ENCODE measurements around the gene OBP2B.
A peak's percentile ranks its signal among the peaks of the same experiment; 100 is the strongest.
"Not testable (repeated sequence)": the region's sequence is repeated elsewhere in the genome, so short reads cannot be mapped to it uniquely, and the experiment has no call there.

Gene OBP2B, protein sequence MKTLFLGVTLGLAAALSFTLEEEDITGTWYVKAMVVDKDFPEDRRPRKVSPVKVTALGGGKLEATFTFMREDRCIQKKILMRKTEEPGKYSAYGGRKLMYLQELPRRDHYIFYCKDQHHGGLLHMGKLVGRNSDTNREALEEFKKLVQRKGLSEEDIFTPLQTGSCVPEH

DNA sequence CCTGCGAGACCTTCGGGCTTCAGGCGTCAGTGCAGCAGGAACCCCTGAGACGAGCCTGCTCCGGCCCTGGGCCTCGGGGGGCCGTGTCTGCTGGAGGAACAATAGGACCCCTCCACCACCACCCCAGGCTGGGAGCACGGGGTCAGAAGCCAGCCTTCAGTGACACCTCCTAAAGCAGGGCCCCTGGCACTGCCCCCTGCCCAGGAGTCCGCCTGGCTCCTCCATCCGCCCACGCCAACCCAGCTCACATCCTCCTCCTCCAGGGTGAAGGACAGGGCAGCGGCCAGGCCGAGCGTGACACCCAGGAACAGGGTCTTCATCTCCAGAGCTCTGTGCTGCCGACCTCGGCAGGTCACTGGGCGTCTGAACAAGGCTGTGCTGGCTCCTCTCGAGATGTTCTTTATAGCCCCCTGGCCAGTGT, at the start of gene OBP2B:
Gene OBP2B, minus strand, starts transcription at position 371 of the 421 bp plus-strand sequence. Its CDS starts 51 bp downstream, at position 320.
- DNase-seq (ENCODE audit: low read depth): not testable (repeated sequence)

DNA sequence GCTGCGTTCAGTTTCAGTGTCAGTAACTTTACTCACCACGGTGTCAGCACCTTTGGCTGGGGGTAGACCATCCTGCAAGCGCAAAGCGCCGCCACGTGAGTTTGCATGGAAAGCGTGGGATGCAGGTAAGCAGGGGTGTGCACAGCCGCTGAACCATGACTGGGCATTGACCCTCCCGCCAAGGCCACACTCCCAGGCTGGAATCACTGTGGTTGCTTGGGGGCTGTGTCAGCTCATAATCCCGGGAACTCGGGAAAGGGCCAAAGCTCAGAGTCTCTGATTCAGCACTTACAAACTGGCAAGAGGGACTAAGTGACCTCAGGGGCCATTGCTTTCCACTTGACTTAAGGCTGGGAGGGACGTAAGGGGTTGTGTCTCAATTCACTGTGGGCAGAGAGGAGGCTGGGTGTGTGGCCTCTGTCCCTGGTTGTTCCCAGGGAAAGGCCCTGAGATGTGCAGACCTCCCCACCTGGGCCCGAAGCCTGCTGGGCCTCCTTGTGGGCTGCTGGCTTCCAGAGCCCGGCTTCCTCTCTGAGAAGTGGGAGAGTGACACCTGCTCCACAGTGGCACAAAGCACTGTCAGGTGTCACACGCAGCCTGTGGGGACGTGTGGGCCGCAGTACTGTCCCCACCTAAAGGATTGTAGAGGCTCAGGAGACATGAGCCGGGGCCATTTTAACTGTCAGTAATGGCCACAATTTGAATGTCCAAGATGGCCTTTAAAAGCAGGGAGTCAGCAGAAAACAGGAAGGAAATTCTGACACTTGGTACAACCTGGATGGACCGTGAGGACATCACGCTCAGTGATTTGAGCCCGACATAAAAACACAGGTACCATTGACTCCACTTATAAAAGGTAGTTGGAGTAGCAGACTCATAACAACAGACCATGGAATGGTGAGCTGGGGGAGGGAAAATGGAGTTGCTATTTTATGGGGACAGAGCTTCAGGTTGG, 49.3 kb upstream of the OBP2B start:
- no peak for DNase-seq (ENCODE audit: low read depth)

DNA sequence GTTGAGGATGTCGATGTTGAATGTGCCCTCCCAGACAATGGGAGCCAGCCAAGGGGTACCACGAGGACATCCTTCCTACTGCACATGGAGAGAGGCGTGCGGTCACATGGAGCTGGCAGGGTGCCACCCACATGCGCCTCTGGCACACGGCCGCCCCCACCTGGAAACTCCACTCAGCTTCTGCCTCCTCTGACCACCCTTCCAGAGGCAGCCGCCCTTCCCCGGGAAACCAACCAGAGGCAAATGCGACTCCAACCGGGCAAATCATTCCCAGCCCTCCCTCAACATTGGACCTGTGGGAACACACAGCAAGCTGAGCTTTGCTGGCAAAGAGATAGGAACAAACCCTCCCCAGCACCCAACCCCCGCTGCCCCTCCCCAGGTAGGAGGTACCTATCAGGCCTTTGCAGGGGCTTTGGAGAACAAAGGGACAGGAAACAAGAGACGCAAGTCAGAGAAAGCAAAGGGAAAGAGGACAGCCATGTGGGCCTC, 48.5 kb upstream of the OBP2B start:
- no peak for DNase-seq (ENCODE audit: low read depth)

DNA sequence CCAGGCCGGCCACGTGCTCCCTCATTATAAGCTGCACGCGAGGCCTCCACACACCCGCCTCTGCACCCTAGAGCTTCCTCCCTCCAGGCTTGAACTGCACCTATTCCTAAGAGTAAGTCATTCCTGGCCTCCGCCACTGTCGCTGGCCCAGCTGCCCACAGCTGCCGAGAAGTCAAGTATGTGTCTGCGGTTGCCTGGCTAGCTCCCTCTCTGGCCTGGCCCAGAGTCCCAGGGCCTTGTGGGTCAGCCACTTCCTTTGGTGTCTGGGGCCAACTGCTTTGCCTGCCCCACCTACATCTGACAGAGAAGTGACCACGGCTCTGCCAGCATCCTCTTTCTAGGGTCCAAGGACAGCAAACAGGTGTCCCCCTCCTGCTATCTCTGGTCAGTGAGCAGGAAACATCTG, 47.6 kb upstream of the OBP2B start:
- DNase-seq (ENCODE audit: low read depth): no peak

DNA sequence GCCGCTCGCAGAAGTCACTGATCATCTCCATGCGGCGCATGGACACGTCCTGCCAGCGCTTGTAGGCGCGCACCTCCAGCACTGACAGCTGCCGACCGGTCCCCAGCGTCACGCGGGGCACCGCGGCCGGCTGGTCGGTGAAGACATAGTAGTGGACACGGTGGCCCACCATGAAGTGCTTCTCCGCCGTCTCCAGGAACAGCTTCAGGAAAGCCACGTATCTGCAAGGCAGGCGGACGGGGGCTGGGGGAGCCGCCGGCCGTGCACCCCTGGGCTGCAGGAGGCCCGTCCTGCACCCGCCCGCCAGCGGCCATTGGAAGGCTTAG, 47.0 kb upstream of the OBP2B start:
- no peak for DNase-seq (ENCODE audit: low read depth)

DNA sequence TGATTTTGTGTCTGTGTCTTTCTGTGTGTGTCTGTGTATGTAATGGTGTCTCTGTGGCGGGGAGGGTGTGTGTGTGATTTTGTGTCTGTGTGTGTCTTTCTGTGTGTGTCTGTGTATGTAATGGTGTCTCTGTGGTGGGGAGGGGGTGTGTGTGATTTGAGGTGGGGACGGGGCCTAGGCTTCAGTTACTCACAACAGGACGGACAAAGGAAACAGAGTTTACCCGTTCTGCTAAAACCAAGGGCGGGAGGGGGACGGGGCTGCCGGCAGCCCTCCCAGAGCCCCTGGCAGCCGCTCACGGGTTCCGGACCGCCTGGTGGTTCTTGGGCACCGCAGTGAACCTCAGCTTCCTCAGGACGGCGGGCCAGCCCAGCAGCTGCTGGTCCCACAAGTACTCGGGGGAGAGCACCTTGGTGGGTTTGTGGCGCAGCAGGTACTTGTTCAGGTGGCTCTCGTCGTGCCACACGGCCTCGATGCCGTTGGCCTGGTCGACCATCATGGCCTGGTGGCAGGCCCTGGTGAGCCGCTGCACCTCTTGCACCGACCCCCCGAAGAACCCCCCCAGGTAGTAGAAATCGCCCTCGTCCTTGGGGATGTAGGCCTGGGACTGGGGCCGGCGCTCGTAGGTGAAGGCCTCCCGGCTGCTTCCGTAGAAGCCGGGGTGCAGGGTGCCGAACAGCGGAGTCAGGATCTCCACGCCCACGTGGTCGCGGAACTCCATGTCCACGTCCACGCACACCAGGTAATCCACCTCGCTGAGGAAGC, 46.5 kb upstream of the OBP2B start:
- DNase-seq (ENCODE audit: low read depth): no peak

DNA sequence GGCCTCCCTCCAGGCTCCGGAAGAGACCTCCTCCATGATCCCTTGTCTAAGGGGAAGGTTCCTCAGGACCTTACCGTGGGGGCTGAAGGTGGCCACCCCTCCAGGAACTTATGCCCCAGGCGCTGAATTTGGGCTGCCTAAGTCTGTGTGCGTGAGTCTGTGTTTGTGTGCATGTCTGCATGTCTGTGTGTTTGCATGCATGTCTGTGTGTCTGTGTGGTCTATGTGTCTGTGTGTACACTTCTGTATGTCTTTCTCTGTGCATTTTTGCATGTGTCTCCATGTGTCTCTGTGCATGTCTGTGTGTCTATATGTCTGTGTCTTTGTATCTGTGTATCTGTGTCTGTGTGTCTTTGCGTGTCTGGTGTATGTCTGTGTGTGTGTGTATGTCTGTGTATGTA, 45.4 kb upstream of the OBP2B start:
- DNase-seq (ENCODE audit: low read depth): no peak

DNA sequence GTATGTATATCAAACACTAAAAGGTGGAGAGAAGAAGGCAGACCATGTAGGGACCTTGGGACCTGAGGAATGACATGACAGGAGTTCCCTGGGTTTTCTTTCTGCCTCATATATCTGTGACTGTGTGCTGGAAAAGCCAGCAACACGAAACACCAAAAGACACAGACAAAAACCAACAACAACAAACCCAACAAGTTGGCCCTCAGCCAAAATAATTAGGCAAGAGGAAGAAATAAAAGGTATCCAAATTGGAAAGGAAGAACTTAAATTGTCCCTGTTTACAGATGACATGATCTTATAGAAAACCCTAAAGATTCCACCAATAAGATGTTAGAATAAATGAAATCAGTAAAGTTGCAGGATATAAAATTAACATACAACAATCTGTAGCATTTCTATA, 44.2 kb upstream of the OBP2B start:
- no peak for DNase-seq (ENCODE audit: low read depth)

DNA sequence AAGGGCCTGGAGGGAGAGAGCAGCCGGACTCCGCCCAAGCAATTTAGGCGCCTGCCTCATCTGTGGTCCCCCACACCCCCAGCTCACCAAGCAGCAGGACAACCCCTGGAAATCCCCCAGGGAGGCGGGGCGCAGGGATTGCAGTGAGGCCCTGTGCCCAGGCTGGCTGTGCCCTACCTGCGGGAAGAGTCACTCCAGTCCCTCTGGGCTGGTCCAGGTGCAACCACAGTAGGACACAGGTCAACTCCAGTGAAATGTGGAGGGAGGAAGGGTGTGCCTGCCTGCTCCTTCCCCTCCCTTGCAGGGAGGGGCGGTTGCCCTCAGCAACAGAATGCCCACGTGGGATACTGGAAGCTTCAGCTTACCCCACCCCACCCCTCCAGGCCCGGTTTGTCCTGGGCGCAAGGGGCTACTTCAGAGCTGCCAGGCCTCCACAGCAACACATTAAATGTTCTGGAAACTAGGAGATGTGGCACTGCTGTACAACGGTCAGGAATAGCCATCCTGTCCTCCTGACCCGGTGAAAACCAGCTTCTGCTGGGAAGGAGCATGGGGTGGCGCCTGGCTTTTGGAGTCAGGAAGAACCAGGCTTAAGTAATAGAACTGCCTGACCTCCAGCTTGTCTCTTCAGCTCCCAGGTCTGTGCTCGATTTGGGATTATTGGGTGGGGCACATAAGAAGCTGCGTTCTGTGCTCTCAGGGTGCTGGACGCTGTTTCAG, 43.4 kb upstream of the OBP2B start:
- DNase-seq (ENCODE audit: low read depth): no peak

DNA sequence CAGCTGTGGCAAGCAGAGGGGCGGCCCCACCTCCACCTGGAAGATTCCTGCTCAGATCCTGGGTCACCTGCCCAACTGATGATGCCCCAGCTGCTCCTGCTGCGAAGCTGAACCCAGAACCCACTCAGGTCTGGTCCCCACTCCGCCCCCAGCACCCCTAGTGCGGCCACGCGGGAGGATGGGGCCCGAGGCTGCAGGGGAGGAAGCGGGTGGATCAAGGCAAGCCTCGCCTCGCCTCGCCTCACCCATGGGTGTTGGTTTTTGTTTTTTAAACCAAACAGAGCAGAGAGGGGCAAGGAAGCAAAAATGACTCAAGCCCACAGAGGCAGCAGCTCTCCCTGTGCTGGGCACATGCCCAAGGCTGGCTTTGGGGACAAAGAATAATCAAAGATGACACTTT, 42.7 kb upstream of the OBP2B start:
- no peak for DNase-seq (ENCODE audit: low read depth)

DNA sequence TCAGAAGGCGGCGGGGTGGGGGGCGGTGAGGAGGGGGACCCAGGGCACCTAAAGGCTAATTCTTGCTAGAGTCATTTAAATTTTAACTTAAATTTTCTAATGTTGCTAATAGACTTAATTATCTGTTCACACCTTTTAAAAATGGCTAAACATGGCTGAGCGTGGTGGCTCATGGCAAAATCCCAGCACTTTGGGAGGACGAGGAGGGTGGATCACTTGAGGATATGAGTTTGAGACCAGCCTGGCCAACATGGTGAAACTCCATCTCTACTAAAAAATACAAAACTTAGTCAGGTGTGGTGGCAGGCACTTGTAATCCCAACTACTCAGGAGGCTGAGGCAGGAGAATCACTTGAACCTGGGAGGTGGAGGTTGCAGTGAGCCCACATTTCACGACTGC, 42.2 kb upstream of the OBP2B start:
- DNase-seq (ENCODE audit: low read depth): not testable (repeated sequence)

DNA sequence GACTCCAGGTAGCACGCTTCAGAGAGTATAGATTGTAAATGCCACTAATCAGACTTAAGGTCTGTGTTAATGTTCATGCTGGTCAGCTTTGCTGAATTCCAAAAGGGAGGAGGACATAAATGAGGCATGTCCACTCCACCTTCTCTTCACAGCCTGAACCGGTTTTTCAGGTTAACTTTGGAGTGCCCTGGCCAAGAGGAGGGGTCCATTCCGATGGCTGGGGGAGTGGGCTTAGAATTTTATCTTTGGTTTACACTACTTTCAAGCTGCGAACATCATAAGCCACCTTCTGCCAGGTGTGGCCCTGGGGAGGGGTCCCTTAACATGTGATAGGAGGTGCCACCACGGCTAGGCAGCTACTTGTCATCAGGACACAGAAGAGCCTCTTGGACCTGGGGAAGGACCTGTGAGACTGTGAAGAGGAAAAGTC, 41.7 kb upstream of the OBP2B start:
- no peak for DNase-seq (ENCODE audit: low read depth)

DNA sequence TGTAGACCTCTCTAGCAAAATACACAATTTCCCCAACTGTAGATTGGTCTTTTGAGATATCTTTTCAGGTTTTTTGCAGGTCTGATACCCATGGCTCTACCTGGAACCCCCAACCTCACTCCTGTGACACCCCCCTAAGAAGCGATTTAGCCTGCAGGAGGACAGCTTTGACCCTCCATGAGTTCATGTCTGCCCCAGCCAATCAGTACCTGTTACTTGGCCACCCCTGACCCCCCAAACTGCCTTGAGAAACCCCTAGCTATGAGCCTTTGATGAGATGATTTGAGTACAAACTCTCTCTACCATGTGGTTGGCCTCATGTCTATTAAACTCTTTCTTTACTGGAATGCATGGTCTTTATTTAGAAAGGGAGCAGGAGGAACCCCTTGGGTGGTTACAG, 40.3 kb upstream of the OBP2B start:
- DNase-seq (ENCODE audit: low read depth): no peak

DNA sequence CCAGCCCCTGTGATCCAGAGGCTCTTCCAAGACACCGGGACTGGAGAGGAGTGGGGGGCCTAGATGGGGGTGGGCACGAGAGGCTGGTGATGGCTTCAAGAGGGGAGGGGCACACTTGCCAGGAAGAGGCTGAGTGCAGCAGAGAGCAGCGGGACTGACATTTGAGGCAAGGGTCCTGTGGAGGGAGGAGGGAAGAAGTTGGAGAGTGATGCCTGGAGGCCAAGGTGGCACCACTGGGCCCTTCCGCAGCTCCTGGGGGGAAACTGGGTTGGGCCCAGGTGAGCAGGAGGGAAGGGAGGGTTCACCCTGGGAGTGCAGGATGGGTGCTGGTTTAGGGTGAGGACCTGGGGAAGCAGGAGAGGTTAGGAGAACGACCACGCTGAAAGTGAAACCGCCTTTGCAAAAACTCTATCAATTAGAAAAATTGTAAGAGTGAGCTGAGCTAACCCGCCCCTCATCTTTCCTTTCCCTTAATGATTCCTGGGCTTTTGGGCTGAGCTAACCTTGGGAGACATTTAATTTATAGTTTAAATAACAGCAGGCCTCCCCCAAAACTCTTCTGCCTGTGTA, 39.8 kb upstream of the OBP2B start:
- DNase-seq (ENCODE audit: low read depth): no peak

DNA sequence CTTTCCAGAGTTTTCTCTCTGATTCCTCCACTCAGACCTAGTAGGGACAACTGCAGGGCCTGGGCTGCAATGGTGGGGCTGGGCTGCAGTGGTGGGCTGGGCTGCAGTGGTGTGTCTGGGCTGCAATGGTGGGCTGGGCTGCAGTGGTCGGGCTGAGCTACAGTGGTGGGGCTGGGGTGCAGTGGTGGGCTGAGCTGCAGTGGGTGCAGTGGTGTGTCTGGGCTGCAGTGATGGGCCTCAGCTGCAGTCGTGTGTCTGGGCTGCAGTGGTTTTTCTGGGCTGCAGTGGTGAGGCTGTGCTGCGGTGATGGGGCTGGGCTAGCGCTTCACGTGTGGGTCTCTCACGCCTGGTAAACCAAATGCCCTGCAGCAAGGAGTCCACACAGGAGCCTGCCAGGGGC, 38.6 kb upstream of the OBP2B start:
- no peak for DNase-seq (ENCODE audit: low read depth)

DNA sequence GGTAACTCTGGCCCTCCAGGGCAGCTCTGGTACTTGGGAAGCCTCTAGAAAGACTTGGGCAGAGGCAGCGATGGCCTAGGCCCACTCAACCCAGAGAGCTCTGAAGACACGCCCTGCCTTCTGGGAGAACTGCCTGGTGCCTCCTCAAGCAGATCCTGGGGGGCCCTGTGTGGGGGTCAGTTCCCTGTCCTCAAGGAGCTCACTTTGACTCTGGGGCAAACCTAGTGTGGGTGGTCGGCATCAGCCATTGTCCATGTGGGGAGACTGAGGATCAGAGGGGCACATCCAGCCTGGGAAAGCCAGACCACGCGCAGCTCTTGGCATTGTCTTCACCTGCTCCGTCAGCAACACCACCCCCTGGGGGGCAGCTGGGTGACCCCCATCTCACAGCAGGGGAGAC, 37.9 kb upstream of the OBP2B start:
- no peak for DNase-seq (ENCODE audit: low read depth)

DNA sequence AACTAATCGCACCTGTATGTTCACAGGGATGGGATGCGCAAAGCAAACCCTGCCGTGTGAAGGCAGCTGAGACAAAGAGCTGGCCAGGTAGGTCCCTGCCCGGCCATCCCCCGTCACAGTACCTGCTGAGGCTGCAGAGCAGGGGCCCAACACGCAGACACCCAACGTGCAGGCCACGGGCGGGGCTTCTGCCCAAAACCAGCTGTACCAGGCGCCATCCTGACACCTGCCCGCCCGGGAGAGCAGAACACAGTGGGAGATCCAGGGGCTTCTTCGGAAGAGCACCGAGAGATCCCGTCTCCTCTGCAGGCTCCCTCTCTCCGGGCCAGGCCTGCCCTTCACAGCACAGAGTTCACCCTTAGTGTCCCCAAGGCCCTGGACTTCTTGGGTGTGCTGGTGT, 37.5 kb upstream of the OBP2B start:
- no peak for DNase-seq (ENCODE audit: low read depth)

DNA sequence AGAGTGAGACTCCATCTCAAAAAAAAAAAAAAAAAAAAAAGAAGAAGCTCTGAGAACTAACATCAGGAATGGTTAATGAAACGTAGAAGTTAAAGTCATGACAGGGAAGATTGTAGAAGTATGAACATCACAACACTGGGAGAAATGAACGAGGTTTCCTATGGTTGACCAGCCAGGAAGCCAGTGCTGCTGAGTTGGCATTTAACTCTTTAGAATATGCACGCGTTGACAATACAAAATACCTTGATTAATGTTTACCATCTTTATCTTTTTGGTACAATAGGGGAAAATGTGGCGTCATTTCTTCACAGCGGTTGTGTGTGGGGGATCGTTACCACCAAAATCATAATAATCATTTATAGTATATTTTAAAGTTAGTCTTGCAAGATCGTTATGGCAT, 33.9 kb upstream of the OBP2B start:
- no peak for DNase-seq (ENCODE audit: low read depth)

DNA sequence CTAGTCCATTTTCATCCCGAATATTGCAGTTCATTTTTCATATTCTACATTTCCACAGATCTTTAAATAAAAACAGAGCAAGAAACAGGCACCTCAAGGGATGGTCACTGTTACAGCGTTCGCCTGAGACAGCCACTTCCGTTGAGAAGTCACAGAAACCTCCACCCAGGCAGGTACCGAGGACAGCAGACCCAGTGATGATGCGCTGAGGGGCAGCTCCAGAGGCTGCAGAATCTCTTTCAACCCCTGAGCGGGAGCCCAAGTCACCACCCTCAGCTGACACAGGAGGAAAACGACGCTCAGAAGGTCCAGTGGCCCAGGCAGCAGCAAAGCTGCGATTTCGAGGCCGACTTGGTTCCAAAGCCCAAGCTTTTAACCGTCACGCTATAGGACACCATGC, 33.2 kb upstream of the OBP2B start:
- DNase-seq (ENCODE audit: low read depth): no peak

DNA sequence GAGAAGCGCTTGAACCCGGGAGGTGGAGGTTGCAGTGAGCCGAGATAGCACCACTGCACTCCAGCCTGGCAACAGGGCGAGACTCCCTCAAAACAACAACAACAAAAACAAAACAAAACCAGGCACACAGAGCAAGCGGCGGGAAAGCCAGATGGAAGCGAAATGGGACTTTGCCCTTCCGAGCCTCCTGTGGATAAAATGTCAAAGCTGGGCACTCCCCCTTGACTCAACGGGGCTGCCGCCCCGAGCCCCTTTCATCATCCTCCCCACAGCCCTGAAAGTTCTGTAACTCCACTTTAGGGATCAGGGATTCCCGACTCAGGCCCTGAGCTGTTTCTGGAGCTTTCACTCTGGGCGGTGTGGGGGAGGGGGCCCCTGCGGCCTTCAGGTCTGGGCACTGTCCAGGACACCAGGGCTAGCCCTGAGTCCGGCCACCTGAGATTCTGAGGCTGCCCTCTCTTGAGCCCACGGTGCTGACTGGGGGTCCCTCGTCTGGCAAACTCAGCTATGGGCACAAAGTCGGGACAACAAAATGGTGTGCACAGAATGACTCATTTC, 30.6 kb upstream of the OBP2B start:
- DNase-seq (ENCODE audit: low read depth): no peak

DNA sequence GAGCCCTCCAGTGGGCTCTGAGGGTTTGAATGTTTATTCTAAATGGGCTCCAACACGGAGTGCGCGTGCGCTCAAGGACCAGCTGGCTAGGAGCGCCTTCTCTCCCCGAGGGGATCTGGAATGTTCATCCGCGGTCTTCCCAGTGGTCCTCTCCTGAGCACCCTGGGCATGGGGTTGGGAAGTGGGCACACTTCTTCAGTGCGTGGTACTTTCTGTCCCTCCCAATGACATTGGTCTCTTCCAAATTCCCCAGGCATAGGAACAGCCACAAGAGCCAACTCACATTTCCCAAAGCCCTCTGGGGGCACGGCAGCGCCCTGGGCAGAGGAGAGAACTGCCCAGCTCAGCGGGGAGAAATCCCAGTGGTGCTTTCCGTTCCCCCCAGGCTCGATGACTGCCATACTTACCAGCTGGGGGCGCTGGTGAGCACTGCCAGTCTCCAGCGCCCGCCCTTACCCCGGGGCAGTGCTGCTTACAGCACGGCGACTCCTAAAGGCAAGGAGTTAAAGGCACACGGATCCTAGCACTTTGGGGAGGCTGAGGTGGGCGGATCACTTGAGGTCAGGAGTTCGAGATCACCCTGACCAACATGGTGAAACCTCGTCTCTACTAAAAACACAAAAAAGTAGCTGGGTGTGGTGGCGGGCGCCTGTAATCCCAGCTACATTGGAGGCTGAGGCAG, 29.9 kb upstream of the OBP2B start:
- peak; percentile 64 for DNase-seq (ENCODE audit: low read depth)
